Lung (tissue), 12 donors: ENCODE results near the gene ABCB6. TPM values are rescaled to one million over a fixed set of nuclear protein-coding genes. Genes with fewer than 3 reads are reported as not detected.

ENCODE experiments used
- ATAC-seq: fragments of 200-7000 bp; cut with Tn5 transposase; one replicate; pipeline ENCODE4 v1.9.1; 2020; ENCODE audit warnings: moderate number of reproducible peaks; ENCODE audit not compliant: insufficient read depth, low FRiP score
- DNase-seq, 3 donors: peaks; one replicate each; pipeline ENCODE4 v3.0.0-alpha.2; 2013 to 2017
- H3K27ac ChIP-seq, 2 donors: one replicate each; pipeline ENCODE4 v1.5.1; 2013; ENCODE audit warnings: mild to moderate bottlenecking in 2 of 2, moderate library complexity in 2 of 2, control low read depth in 1 of 2, inconsistent platforms in 1 of 2, low read depth in 1 of 2, low read length in 1 of 2
- H3K27me3 ChIP-seq, 3 donors: one replicate each; pipeline ENCODE4 v1.5.1; 2013; ENCODE audit warnings: low read length in 2 of 3; ENCODE audit not compliant: control insufficient read depth in 3 of 3, insufficient read depth in 3 of 3
- H3K36me3 ChIP-seq, 4 donors: one replicate each; pipeline ENCODE4 v1.5.1; 2013; ENCODE audit warnings: low read length in 4 of 4, mild to moderate bottlenecking in 1 of 4, moderate library complexity in 1 of 4; ENCODE audit not compliant: control insufficient read depth in 4 of 4, insufficient read depth in 4 of 4
- H3K4me1 ChIP-seq, 5 donors: one replicate each; pipeline ENCODE4 v1.5.1; 2013; ENCODE audit warnings: low read length in 5 of 5, mild to moderate bottlenecking in 2 of 5, moderate library complexity in 1 of 5; ENCODE audit not compliant: control insufficient read depth in 5 of 5, insufficient read depth in 5 of 5
- H3K4me3 ChIP-seq: one replicate; pipeline ENCODE4 v1.5.1; 2013; ENCODE audit warnings: mild to moderate bottlenecking, control low read depth, moderate library complexity
- H3K9ac ChIP-seq, 2 donors: one replicate each; pipeline ENCODE4 v1.5.1; 2013; ENCODE audit warnings: low read length in 2 of 2, control low read depth in 1 of 2; ENCODE audit not compliant: insufficient read depth in 1 of 2
- H3K9me3 ChIP-seq, 4 donors: one replicate each; pipeline ENCODE4 v1.5.1; 2013; ENCODE audit warnings: low read length in 3 of 4, mild to moderate bottlenecking in 1 of 4, moderate library complexity in 1 of 4; ENCODE audit not compliant: control insufficient read depth in 4 of 4, insufficient read depth in 3 of 4
- CTCF ChIP-seq: IDR thresholded peaks from 2 replicates; pipeline ENCODE4 v1.5.1; 2012; ENCODE audit warnings: mild to moderate bottlenecking; ENCODE audit errors: control extremely low read depth, extremely low read depth
- WGBS, 2 donors: extraction: QIAGEN DNeasy Blood & Tissue Kit; methylation state at CpG; one replicate each; pipeline ENCODE4 v1.1.7; 2013; 5-methylcytosine and 5-hydroxymethylcytosine counted together
- polyA plus RNA-seq, 2 donors: library from polyadenylated mRNA; stranded (reverse); fragments of 200-250 nt; gene quantifications; one replicate each; pipeline ENCODE4 v1.2.1, GENCODE V29; 2013
- total RNA-seq, 2 donors: library from RNA; depleted of rRNA in 1 of 2; stranded (reverse); fragments of >200 nt in 1 of 2; gene quantifications; one replicate each; pipeline ENCODE4 v1.2.1, GENCODE V29; 2014 to 2021
- donor health status: control.
- donor health status: control.
- donor health status: Bipolar disorder and iron deficiency.
- donor health status: healthy.
- donor health status: DM: yes; HTN: yes; CAD: no.

The ABCB6 gene
- total and polyA plus RNA-seq, 4 donors = 17.2 to 49.4 (median 34.0) TPM

GRCh38 chr2:219216535-219216915 lies 2.2 kb downstream of the ABCB6 start:
- H3K9me3 ChIP-seq = no peaks in the 10 kb centered on the region
- no peak overlapping the region for H3K4me3 ChIP-seq
- whole genome bisulfite sequencing, 2 donors = 92% methylated on average over 6 of the region's 6 CpGs
- DNase-seq = no peak
- TF ChIP-seq CTCF = no peak
- peaks cover 0 to 26% (median 11%) of the 10 kb centered on the region in 5 donors for H3K4me1 ChIP-seq
- H3K9ac ChIP-seq = no peak overlapping the region
- peaks cover under 1 to 43% (median 41%) of the 10 kb centered on the region in 4 donors for H3K36me3 ChIP-seq
- ATAC-seq = no peak
- no peak overlapping the region for H3K27ac ChIP-seq
- H3K27me3 ChIP-seq = no peaks in the 10 kb centered on the region

- Histone ChIP-seq H3K36me3 (peaks cover 0 to 42% (median 36%) of the 10 kb centered on the region in 4 donors), H3K9me3 (no peaks in the 10 kb centered on the region), H3K27ac (no peak overlapping the region), H3K4me3 (no peak overlapping the region), H3K4me1 (peaks cover 0 to 26% (median 11%) of the 10 kb centered on the region in 5 donors), H3K9ac (no peak overlapping the region), H3K27me3 (no peaks in the 10 kb centered on the region)
- no peak for ATAC-seq
- no peak for DNase-seq
- no peak for TF ChIP-seq CTCF
- 92 to 94% methylated on average over 27 of the region's 27 CpGs for WGBS, 2 donors
Measured at GRCh38 chr2:219215871-219216534, 2.8 kb downstream of the ABCB6 start.

- Histone ChIP-seq H3K27ac (no peak overlapping the region), H3K9me3 (no peaks in the 10 kb centered on the region), H3K4me1 (peaks cover 0 to 22% (median 11%) of the 10 kb centered on the region in 5 donors), H3K4me3 (no peak overlapping the region), H3K27me3 (no peaks in the 10 kb centered on the region), H3K9ac (no peak overlapping the region), H3K36me3 (peaks cover 4 to 40% (median 28%) of the 10 kb centered on the region in 4 donors)
- no peak for ATAC-seq
- no peak for DNase-seq
- TF ChIP-seq CTCF = no peak
- 92 to 98% methylated on average over 6 of the region's 6 CpGs for WGBS, 2 donors
Measured at GRCh38 chr2:219214786-219215185, 4.0 kb downstream of the ABCB6 start.
